ENCODE results near the gene NAT10.

Gene NAT10

DNA sequence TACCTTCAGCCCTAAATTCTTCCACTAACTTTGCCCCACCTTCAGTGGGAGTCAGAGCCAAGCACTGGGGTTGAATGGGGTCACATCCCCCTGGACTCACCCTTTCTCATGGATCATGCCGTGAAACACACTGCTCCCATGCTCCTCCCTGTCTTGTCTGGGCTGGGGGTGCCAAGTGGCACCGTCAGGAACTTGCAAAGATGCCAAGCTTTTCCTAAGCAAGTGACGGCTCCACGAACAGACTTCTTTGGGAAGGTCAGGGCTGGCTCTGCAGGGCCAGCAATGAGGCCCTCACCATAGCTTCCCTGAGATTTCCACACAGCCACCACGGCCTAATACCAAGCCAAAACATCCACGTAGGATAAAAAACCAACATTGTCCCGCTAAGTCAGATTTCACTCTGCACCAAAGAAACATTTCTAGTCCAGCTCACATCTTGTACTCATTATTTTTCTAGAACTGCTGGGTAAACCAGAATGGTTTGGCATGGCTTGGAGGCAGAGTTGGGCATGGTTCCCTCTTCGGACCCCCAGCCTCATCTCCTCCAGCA is 76.5 kb downstream of the NAT10 start:
- DNase-seq, result no peak

DNA sequence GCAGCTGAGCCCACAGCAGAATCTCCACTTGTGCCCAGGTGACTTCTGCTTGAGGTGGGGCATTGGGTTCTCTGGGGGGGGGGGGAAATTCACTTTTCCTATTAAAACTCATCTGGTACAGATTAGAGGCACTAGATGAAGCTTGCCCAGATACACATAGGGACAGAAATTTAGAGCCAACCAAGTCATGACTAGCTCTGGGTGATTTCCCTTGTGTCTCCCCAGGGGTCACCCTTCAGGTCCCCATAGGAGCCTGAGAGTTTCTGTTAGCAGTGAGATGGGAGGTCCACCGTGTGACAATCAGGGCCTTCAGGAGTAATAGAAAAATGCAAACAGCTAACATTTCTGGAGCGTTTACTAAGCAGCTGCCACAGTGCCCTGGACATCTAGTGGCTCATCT is 77.0 kb downstream of the NAT10 start:
- Histone ChIP-seq H4K12ac (ENCODE audit: low read depth, low read length) (no peak overlapping the region), H3K79me1 (ENCODE audit: low read length) (no peaks in the 10 kb centered on the region), H4K91ac (ENCODE audit: low read depth, low read length) (no peak overlapping the region), H2BK12ac (ENCODE audit: low read length) (no peak overlapping the region), H3K4ac (ENCODE audit: low read depth, low read length) (no peak overlapping the region), H4K8ac (ENCODE audit: low read depth, low read length) (no peak overlapping the region), H3K27ac (ENCODE audit: low read depth, low read length) (no peak overlapping the region), H3K9ac (ENCODE audit: low read length) (no peak overlapping the region), H3K14ac (ENCODE audit: low read length) (no peak overlapping the region), H2AFZ (ENCODE audit: insufficient read depth, low read length, poor library complexity) (no peak overlapping the region), H3K4me3 (ENCODE audit: low read depth, low read length) (no peak overlapping the region), H3K18ac (ENCODE audit: low read length) (no peak overlapping the region), H3K4me2 (ENCODE audit: low read length) (no peak overlapping the region), H2BK5ac (ENCODE audit: low read depth, low read length, poor library complexity) (no peak overlapping the region), H3K27me3 (ENCODE audit: insufficient read depth, low read length) (no peaks in the 10 kb centered on the region), H3K36me3 (ENCODE audit: control insufficient read depth in 1 of 2, insufficient read depth in 2 of 2, low read length in 2 of 2) (peaks cover 4% of the 10 kb centered on the region in 2 experiments), H3K23ac (ENCODE audit: low read length) (no peak overlapping the region), H3K9me3 (ENCODE audit: insufficient read depth, low read depth, low read length) (peaks cover 2% of the 10 kb centered on the region), H2BK120ac (ENCODE audit: insufficient read depth, low read length, poor library complexity) (no peak overlapping the region), H3K79me2 (ENCODE audit: control insufficient read depth, insufficient read depth, low read length, poor library complexity) (no peaks in the 10 kb centered on the region), H2AK5ac (ENCODE audit: low read length) (no peak overlapping the region), H3K4me1 (ENCODE audit: control insufficient read depth in 1 of 2, insufficient read depth in 2 of 2, low read length in 2 of 2) (peaks cover 2 to 7% of the 10 kb centered on the region in 2 experiments)
- no CpG with 5 or more reads among the region's 2 CpGs for WGBS (ENCODE audit: extremely low coverage, insufficient coverage, insufficient read length)
- no peak for DNase-seq

More for the DNA sequence above, 76.5 kb downstream of the NAT10 start:
- Histone ChIP-seq H2BK120ac (ENCODE audit: insufficient read depth, low read length, poor library complexity) (no peak overlapping the region), H3K27ac (ENCODE audit: low read depth, low read length) (no peak overlapping the region), H3K23ac (ENCODE audit: low read length) (no peak overlapping the region), H3K27me3 (ENCODE audit: insufficient read depth, low read length) (no peaks in the 10 kb centered on the region), H3K14ac (ENCODE audit: low read length) (no peak overlapping the region), H4K91ac (ENCODE audit: low read depth, low read length) (no peak overlapping the region), H3K9me3 (ENCODE audit: insufficient read depth, low read depth, low read length) (peaks cover 2% of the 10 kb centered on the region), H3K18ac (ENCODE audit: low read length) (no peak overlapping the region), H2BK5ac (ENCODE audit: low read depth, low read length, poor library complexity) (no peak overlapping the region), H3K4me2 (ENCODE audit: low read length) (no peak overlapping the region), H3K4me1 (ENCODE audit: control insufficient read depth in 1 of 2, insufficient read depth in 2 of 2, low read length in 2 of 2) (peaks cover 2 to 7% of the 10 kb centered on the region in 2 experiments), H4K12ac (ENCODE audit: low read depth, low read length) (no peak overlapping the region), H3K36me3 (ENCODE audit: control insufficient read depth in 1 of 2, insufficient read depth in 2 of 2, low read length in 2 of 2) (peaks cover 4% of the 10 kb centered on the region in 2 experiments), H2AFZ (ENCODE audit: insufficient read depth, low read length, poor library complexity) (no peak overlapping the region), H3K9ac (ENCODE audit: low read length) (no peak overlapping the region), H2AK5ac (ENCODE audit: low read length) (no peak overlapping the region), H3K4ac (ENCODE audit: low read depth, low read length) (no peak overlapping the region), H3K4me3 (ENCODE audit: low read depth, low read length) (no peak overlapping the region), H3K79me2 (ENCODE audit: control insufficient read depth, insufficient read depth, low read length, poor library complexity) (no peaks in the 10 kb centered on the region), H2BK12ac (ENCODE audit: low read length) (no peak overlapping the region), H4K8ac (ENCODE audit: low read depth, low read length) (no peak overlapping the region), H3K79me1 (ENCODE audit: low read length) (no peaks in the 10 kb centered on the region)
- WGBS (ENCODE audit: extremely low coverage, insufficient coverage, insufficient read length), result no CpG with 5 or more reads among the region's 8 CpGs

- H3K18ac ChIP-seq (ENCODE audit: low read length), result no peak overlapping the region
- H3K9me3 ChIP-seq (ENCODE audit: insufficient read depth, low read depth, low read length), result peaks cover 2% of the 10 kb centered on the region
- no peak overlapping the region for H3K23ac ChIP-seq (ENCODE audit: low read length)
- H3K4me2 ChIP-seq (ENCODE audit: low read length), result no peak overlapping the region
- no peak overlapping the region for H2AK5ac ChIP-seq (ENCODE audit: low read length)
- DNase-seq, result no peak
- no CpG with 5 or more reads among the region's 13 CpGs for WGBS (ENCODE audit: extremely low coverage, insufficient coverage, insufficient read length)
- H3K4me1 ChIP-seq (ENCODE audit: control insufficient read depth in 1 of 2, insufficient read depth in 2 of 2, low read length in 2 of 2), result peaks cover 2 to 7% of the 10 kb centered on the region in 2 experiments
- H2AFZ ChIP-seq (ENCODE audit: insufficient read depth, low read length, poor library complexity), result no peak overlapping the region
- no peak overlapping the region for H3K4ac ChIP-seq (ENCODE audit: low read depth, low read length)
- peaks cover 4% of the 10 kb centered on the region in 2 experiments for H3K36me3 ChIP-seq (ENCODE audit: control insufficient read depth in 1 of 2, insufficient read depth in 2 of 2, low read length in 2 of 2)
- H3K27ac ChIP-seq (ENCODE audit: low read depth, low read length), result no peak overlapping the region
- H2BK5ac ChIP-seq (ENCODE audit: low read depth, low read length, poor library complexity), result no peak overlapping the region
- no peak overlapping the region for H3K14ac ChIP-seq (ENCODE audit: low read length)
- H2BK120ac ChIP-seq (ENCODE audit: insufficient read depth, low read length, poor library complexity), result no peak overlapping the region
- H3K9ac ChIP-seq (ENCODE audit: low read length), result no peak overlapping the region
- H3K79me1 ChIP-seq (ENCODE audit: low read length), result no peaks in the 10 kb centered on the region
- H4K8ac ChIP-seq (ENCODE audit: low read depth, low read length), result no peak overlapping the region
- H3K79me2 ChIP-seq (ENCODE audit: control insufficient read depth, insufficient read depth, low read length, poor library complexity), result no peaks in the 10 kb centered on the region
- no peak overlapping the region for H4K91ac ChIP-seq (ENCODE audit: low read depth, low read length)
- no peak overlapping the region for H4K12ac ChIP-seq (ENCODE audit: low read depth, low read length)
- H3K27me3 ChIP-seq (ENCODE audit: insufficient read depth, low read length), result no peaks in the 10 kb centered on the region
- no peak overlapping the region for H2BK12ac ChIP-seq (ENCODE audit: low read length)
- H3K4me3 ChIP-seq (ENCODE audit: low read depth, low read length), result no peak overlapping the region
Measured at GRCh38 chr11:34182921-34183685, 77.7 kb downstream of the NAT10 start.

DNA sequence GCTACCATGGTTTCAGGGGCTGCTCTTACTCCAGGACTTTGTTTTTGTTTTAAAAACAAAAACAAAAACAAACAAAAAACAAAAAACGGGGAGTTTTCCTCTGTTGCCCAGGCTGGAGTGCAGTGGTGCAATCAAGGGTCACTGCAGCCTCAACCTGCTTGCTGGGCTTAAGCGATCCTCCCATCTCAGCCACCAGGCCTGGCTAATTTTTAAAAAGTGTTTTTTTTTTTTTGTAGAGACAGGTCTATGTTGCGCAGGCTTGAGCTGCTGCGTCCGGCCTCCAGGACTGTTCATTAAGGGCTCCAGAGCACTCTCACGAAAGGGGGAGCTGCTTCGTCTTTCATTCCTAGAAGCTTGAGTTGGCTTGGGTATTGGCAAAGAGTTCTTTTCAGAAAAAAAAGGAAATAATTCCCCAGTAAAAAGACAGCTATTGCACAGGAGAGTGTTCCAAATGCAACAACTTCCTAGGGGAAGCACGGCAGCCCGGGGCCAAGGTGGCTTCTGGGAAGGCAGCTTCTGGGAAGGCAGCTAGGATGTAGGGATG is 78.5 kb downstream of the NAT10 start:
- no peak overlapping the region for H2AFZ ChIP-seq (ENCODE audit: insufficient read depth, low read length, poor library complexity)
- no peak for DNase-seq
- no peak overlapping the region for H2BK5ac ChIP-seq (ENCODE audit: low read depth, low read length, poor library complexity)
- no peak overlapping the region for H3K4me2 ChIP-seq (ENCODE audit: low read length)
- H3K79me1 ChIP-seq (ENCODE audit: low read length), result no peaks in the 10 kb centered on the region
- H3K36me3 ChIP-seq (ENCODE audit: control insufficient read depth in 1 of 2, insufficient read depth in 2 of 2, low read length in 2 of 2), result peaks cover 4% of the 10 kb centered on the region in 2 experiments
- H3K27me3 ChIP-seq (ENCODE audit: insufficient read depth, low read length), result no peaks in the 10 kb centered on the region
- H3K4ac ChIP-seq (ENCODE audit: low read depth, low read length), result no peak overlapping the region
- H4K91ac ChIP-seq (ENCODE audit: low read depth, low read length), result no peak overlapping the region
- no peak overlapping the region for H3K14ac ChIP-seq (ENCODE audit: low read length)
- peaks cover 5 to 7% of the 10 kb centered on the region in 2 experiments for H3K4me1 ChIP-seq (ENCODE audit: control insufficient read depth in 1 of 2, insufficient read depth in 2 of 2, low read length in 2 of 2)
- H3K4me3 ChIP-seq (ENCODE audit: low read depth, low read length), result no peak overlapping the region
- H3K79me2 ChIP-seq (ENCODE audit: control insufficient read depth, insufficient read depth, low read length, poor library complexity), result no peaks in the 10 kb centered on the region
- no peak overlapping the region for H2AK5ac ChIP-seq (ENCODE audit: low read length)
- no peak overlapping the region for H2BK12ac ChIP-seq (ENCODE audit: low read length)
- no peak overlapping the region for H3K18ac ChIP-seq (ENCODE audit: low read length)
- no peak overlapping the region for H2BK120ac ChIP-seq (ENCODE audit: insufficient read depth, low read length, poor library complexity)
- H4K12ac ChIP-seq (ENCODE audit: low read depth, low read length), result no peak overlapping the region
- peaks cover 2% of the 10 kb centered on the region for H3K9me3 ChIP-seq (ENCODE audit: insufficient read depth, low read depth, low read length)
- H3K9ac ChIP-seq (ENCODE audit: low read length), result no peak overlapping the region
- no CpG with 5 or more reads among the region's 9 CpGs for WGBS (ENCODE audit: extremely low coverage, insufficient coverage, insufficient read length)
- no peak overlapping the region for H3K23ac ChIP-seq (ENCODE audit: low read length)
- no peak overlapping the region for H4K8ac ChIP-seq (ENCODE audit: low read depth, low read length)
- no peak overlapping the region for H3K27ac ChIP-seq (ENCODE audit: low read depth, low read length)

All from trophoblast cell (in vitro differentiated cells and primary cell).